GM13977 (cell line): ENCODE data around the gene RARG.
A peak's percentile ranks its signal among the peaks of the same experiment; 100 is the strongest.

ENCODE experiments used
- DNase-seq: peaks from one replicate; pipeline ENCODE4 v3.0.0; 2012; ENCODE audit warnings: low spot score
- CTCF ChIP-seq: IDR thresholded peaks from 2 replicates; pipeline ENCODE4 v1.5.1; 2012; ENCODE audit warnings: mild to moderate bottlenecking, control low read depth; ENCODE audit not compliant: insufficient read depth; ENCODE audit errors: extremely low read depth, missing control alignments
- in situ Hi-C: fragments of 300-500 bp; cut with MboI; formaldehyde crosslinking; loops from one replicate; pipeline ENCODE4 v1.12.0; 2022; ENCODE audit warnings: low sequenced_read_pairs, low pct_unique_long_range_greater_than_20kb, mixed read lengths, inconsistent platforms; ENCODE audit not compliant: unreplicated experiment

RARG gene

GRCh38 chr12:53185582-53186153, 46.3 kb downstream of the RARG start:
- DNase-seq = no peak
- peak; percentile 22 for TF ChIP-seq CTCF
- in situ Hi-C loops = no loop called here

DNA sequence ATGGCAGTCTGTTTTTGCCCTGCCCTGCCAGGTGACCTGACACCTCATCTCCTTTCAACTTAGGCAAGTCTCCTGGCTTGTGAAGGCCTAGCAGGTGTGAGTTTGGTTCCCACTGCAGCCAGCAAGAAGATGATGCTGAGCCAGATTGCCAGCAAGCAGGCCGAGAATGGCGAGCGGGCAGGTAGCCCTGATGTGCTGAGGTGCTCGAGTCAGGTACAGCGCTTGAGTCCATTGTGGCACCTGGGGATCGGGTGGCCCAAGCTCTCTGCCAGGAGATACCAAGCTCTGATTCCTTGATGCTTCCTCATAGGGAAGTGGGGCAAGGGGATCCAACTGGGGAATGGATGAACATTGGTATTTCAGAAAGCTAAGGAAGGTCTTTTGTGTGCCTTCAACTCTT, 47.2 kb downstream of the RARG start:
- in situ Hi-C loops = no loop called here
- DNase-seq = no peak
- TF ChIP-seq CTCF = no peak

- no peak for TF ChIP-seq CTCF
- in situ Hi-C loops = no loop called here
- DNase-seq = no peak
Observed at GRCh38 chr12:53182903-53183302, 49.1 kb downstream of the RARG start.

DNA sequence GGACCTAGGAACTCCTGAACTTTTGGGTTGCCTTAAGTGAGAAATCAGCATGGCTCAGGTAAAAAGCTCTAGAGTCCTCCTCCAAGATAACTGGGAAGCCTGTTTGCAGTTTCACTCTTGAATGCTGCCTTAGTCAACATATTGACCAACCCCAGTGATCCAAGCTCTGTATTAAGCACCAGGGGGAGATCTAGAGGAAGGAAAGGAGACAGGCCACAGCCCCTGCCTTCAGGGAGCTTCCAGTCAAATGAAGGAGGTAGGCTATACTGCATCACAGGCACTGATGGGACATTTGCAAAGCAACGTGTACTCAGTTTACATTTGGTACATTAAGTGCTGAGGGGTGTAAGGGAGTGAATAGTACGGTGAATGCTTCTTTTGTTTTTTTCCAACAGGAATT, 50.1 kb downstream of the RARG start:
- TF ChIP-seq CTCF = no peak
- no peak for DNase-seq
- in situ Hi-C loops = no loop called here

DNA sequence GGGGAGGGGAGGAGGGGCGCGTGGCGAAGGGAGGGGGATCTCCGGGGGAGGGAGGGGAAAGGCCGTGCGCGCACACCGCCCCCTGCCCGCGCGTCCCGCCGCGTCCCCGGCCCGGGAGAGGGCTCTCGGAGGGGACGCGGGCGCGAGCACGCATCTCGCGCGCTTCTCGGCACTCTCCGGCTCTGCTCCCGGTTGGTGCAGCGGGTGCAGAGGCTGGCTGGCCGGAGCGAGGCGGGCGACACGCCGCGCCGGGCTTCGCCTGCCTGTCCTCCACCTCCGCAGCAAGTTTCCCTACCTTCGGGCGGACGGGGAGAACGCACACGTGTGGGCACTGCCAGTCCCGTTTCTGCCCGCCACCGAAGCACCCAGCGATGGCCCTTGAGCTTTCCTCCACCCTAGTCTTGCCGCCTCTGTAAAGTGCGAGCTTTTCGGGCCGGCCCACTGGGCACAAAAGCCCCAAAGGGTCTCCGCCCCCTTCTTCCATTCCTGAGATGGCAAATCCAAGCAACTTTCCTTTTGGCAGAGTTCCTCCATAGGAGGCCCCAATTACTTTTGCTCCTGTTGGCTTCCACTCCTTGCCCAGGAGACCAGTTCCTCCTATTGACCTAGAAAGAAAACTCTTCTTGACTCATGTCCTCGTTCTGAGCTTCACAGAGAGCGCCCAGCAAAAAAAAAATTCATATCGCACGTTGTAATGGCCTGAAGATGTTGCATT, 50.9 kb downstream of the RARG start:
- TF ChIP-seq CTCF = no peak
- DNase-seq = peak; percentile 92
- in situ Hi-C loops = no loop called here

GRCh38 chr12:53180220-53180930, 51.6 kb downstream of the RARG start, which contains the start of the genes CSAD and ZNF740:
TSS of gene CSAD (minus strand) at chr12:53180925. CDS start at chr12:53173470, 7,455 bp downstream.
TSS of gene ZNF740 (plus strand) at chr12:53180722. CDS start at chr12:53181984, 1,262 bp downstream.
- no peak for TF ChIP-seq CTCF
- in situ Hi-C loops = no loop called here

More at GRCh38 chr12:53180220-53180930, 51.6 kb downstream of the RARG start, which contains the start of the genes CSAD and ZNF740:
- peak; percentile 99 for DNase-seq
